HG03196 (cell line): ENCODE measurements around the gene NXPE2.

Experiments used
- ATAC-seq: cut with Tn5 transposase; IDR thresholded peaks from one replicate; pipeline ENCODE4 v1.9.1; 2021; ENCODE audit not compliant: unreplicated experiment

The NXPE2 gene

GRCh38 chr11:114738954-114739353 is 60.6 kb downstream of the NXPE2 start:
- ATAC-seq: no peak

- ATAC-seq: no peak
Observed at GRCh38 chr11:114745150-114745671, 66.9 kb downstream of the NXPE2 start.

GRCh38 chr11:114746013-114746412 is 67.7 kb downstream of the NXPE2 start:
- no peak for ATAC-seq
